Uterus (tissue), 2 donors: ENCODE measurements around the gene RBM6.

Source experiments
- CTCF ChIP-seq, 4 experiments: fragments of 200-600 bp in 2 of 4; fragments of 450-650 bp in 2 of 4; sonication (generic) in 2 of 4; IDR thresholded peaks; one replicate each; pipeline ENCODE4 v1.5.1; 2016 to 2019; ENCODE audit warnings: antibody characterized with exemption in 4 of 4, mild to moderate bottlenecking in 2 of 4, moderate library complexity in 1 of 4
- POLR2A ChIP-seq, 2 donors: fragments of 450-650 bp; IDR thresholded peaks; one replicate each; pipeline ENCODE4 v1.6.1; 2016; ENCODE audit warnings: antibody characterized with exemption in 2 of 2, mild to moderate bottlenecking in 1 of 2, moderate library complexity in 1 of 2

DNA sequence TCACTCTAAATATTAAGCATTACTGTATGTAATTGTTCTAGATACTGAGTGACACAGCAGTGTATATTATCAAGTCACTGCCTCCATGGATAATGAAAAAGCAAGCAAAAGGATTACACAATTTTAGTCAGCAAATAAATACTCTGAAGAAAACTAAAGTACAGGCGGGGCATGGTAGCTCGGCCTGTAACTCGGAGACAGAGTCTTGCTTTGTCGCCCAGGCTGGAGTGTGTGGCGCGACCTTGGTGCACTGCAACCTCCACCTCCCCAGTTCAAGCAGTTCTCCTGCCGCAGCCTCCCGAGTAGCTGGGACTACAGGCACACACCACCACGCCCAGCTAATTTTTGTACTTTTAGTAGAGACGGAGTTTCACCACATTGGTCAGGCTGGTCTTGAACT, 32.7 kb downstream of the RBM6 start:
- TF ChIP-seq CTCF (IDR thresholded peaks at IDR 0.05) (no peak), POLR2A (IDR thresholded peaks at IDR 0.05) (no peak)
